Mesendoderm (in vitro differentiated cells): ENCODE measurements around the gene LNP1.

Source experiments
- DNase-seq: peaks from one replicate; pipeline ENCODE4 v3.0.0; 2013
- H2AK5ac ChIP-seq: 2 replicates; pipeline ENCODE4 v1.6.1; 2013; ENCODE audit warnings: low read length, inconsistent platforms
- H2BK120ac ChIP-seq: 2 replicates; pipeline ENCODE4 v1.6.1; 2013; ENCODE audit warnings: low read depth, mild to moderate bottlenecking, low read length, moderate library complexity, mixed read lengths
- H2BK15ac ChIP-seq: replicated peaks from 2 replicates; pipeline ENCODE4 v1.6.1; 2013; ENCODE audit warnings: low read depth, mild to moderate bottlenecking, moderate library complexity
- H2BK5ac ChIP-seq: 2 replicates; pipeline ENCODE4 v1.6.1; 2013; ENCODE audit warnings: low read length, inconsistent platforms
- H3K18ac ChIP-seq: 2 replicates; pipeline ENCODE4 v1.6.1; 2013; ENCODE audit warnings: mild to moderate bottlenecking, low read length, mixed read lengths
- H3K23ac ChIP-seq: one replicate; pipeline ENCODE4 v1.6.1; 2013; ENCODE audit warnings: low read length
- H3K27ac ChIP-seq: 2 replicates; pipeline ENCODE4 v1.5.1; 2013; ENCODE audit warnings: low read depth, mild to moderate bottlenecking, inconsistent platforms, low read length, moderate library complexity
- H3K27me3 ChIP-seq: 2 replicates; pipeline ENCODE4 v1.6.1; 2013; ENCODE audit warnings: low read length, control low read depth, mild to moderate bottlenecking, inconsistent platforms; ENCODE audit not compliant: insufficient read depth, poor library complexity
- H3K36me3 ChIP-seq: 2 replicates; pipeline ENCODE4 v1.6.1; 2013; ENCODE audit warnings: low read length, inconsistent platforms; ENCODE audit not compliant: control insufficient read depth, insufficient read depth
- H3K4ac ChIP-seq: one replicate; pipeline ENCODE4 v1.6.1; 2013; ENCODE audit warnings: low read depth, mild to moderate bottlenecking, low read length, moderate library complexity
- H3K4me1 ChIP-seq: 2 replicates; pipeline ENCODE4 v1.6.1; 2013; ENCODE audit warnings: low read depth, low read length, inconsistent platforms; ENCODE audit not compliant: control insufficient read depth
- H3K4me2 ChIP-seq: 2 replicates; pipeline ENCODE4 v1.6.1; 2013; ENCODE audit warnings: low read length
- H3K4me3 ChIP-seq: 2 replicates; pipeline ENCODE4 v1.5.1; 2013; ENCODE audit warnings: mild to moderate bottlenecking, low read length
- H3K56ac ChIP-seq: one replicate; pipeline ENCODE4 v1.6.1; 2013; ENCODE audit warnings: low read length
- H3K79me1 ChIP-seq: 2 replicates; pipeline ENCODE4 v1.6.1; 2013; ENCODE audit warnings: low read length, inconsistent platforms
- H3K79me2 ChIP-seq: 2 replicates; pipeline ENCODE4 v1.6.1; 2013; ENCODE audit warnings: mild to moderate bottlenecking, low read length; ENCODE audit not compliant: control insufficient read depth, insufficient read depth
- H3K9ac ChIP-seq: 2 replicates; pipeline ENCODE4 v1.6.1; 2013; ENCODE audit warnings: low read length, inconsistent platforms
- H4K5ac ChIP-seq: one replicate; pipeline ENCODE4 v1.6.1; 2013; ENCODE audit warnings: low read length
- H4K8ac ChIP-seq: one replicate; pipeline ENCODE4 v1.6.1; 2013; ENCODE audit warnings: low read depth, mild to moderate bottlenecking, control low read depth, low read length, moderate library complexity
- WGBS: extraction: QIAGEN DNeasy Blood & Tissue Kit; methylation state at CpG from one replicate; pipeline ENCODE4 v1.1.7; 2013; ENCODE audit warnings: low lambda C conversion rate, missing lambda C conversion rate; ENCODE audit not compliant: insufficient coverage; ENCODE audit errors: extremely low coverage; 5-methylcytosine and 5-hydroxymethylcytosine counted together

LNP1 gene

GRCh38 chr3:100370756-100371155 is 30.6 kb upstream of the LNP1 start:
- no peak overlapping the region for H3K56ac ChIP-seq
- H3K23ac ChIP-seq = no peak overlapping the region
- H3K27me3 ChIP-seq = no peaks in the 10 kb centered on the region
- H3K4me2 ChIP-seq = no peak overlapping the region
- H2BK5ac ChIP-seq = no peak overlapping the region
- H3K4me1 ChIP-seq = no peaks in the 10 kb centered on the region
- H3K18ac ChIP-seq = no peak overlapping the region
- H2AK5ac ChIP-seq = no peak overlapping the region
- H3K36me3 ChIP-seq = peaks cover 2% of the 10 kb centered on the region
- no peak overlapping the region for H2BK15ac ChIP-seq
- no peak overlapping the region for H4K8ac ChIP-seq
- no peaks in the 10 kb centered on the region for H3K79me1 ChIP-seq
- H4K5ac ChIP-seq = no peak overlapping the region
- H3K79me2 ChIP-seq = no peaks in the 10 kb centered on the region
- no peak overlapping the region for H3K4me3 ChIP-seq
- H3K4ac ChIP-seq = no peak overlapping the region
- no peak overlapping the region for H3K9ac ChIP-seq
- DNase-seq = no peak
- no CpG with 5 or more reads among the region's 1 CpG for WGBS
- no peak overlapping the region for H3K27ac ChIP-seq
- no peak overlapping the region for H2BK120ac ChIP-seq

- H3K4me1 ChIP-seq = no peaks in the 10 kb centered on the region
- no peak overlapping the region for H3K9ac ChIP-seq
- no peak for DNase-seq
- no peak overlapping the region for H2BK120ac ChIP-seq
- no peak overlapping the region for H3K23ac ChIP-seq
- no peak overlapping the region for H2BK15ac ChIP-seq
- no peaks in the 10 kb centered on the region for H3K27me3 ChIP-seq
- H3K36me3 ChIP-seq = peaks cover 4% of the 10 kb centered on the region
- no peak overlapping the region for H3K4me3 ChIP-seq
- no peak overlapping the region for H3K18ac ChIP-seq
- no peak overlapping the region for H3K27ac ChIP-seq
- no peak overlapping the region for H2BK5ac ChIP-seq
- H3K4ac ChIP-seq = no peak overlapping the region
- H3K56ac ChIP-seq = no peak overlapping the region
- no peak overlapping the region for H2AK5ac ChIP-seq
- no peaks in the 10 kb centered on the region for H3K79me1 ChIP-seq
- no peak overlapping the region for H4K5ac ChIP-seq
- no peaks in the 10 kb centered on the region for H3K79me2 ChIP-seq
- no peak overlapping the region for H3K4me2 ChIP-seq
- H4K8ac ChIP-seq = no peak overlapping the region
Measured at GRCh38 chr3:100374521-100374920, 26.8 kb upstream of the LNP1 start.

- peaks cover 4% of the 10 kb centered on the region for H3K36me3 ChIP-seq
Measured at GRCh38 chr3:100376301-100376700, 25.0 kb upstream of the LNP1 start.

GRCh38 chr3:100384733-100385525 is 16.4 kb upstream of the LNP1 start:
- Histone ChIP-seq H2BK5ac (no peak overlapping the region), H3K4me3 (no peak overlapping the region), H3K36me3 (peaks cover 5% of the 10 kb centered on the region), H3K4ac (no peak overlapping the region), H3K27me3 (no peaks in the 10 kb centered on the region), H4K5ac (no peak overlapping the region), H2BK120ac (no peak overlapping the region), H4K8ac (no peak overlapping the region), H3K9ac (no peak overlapping the region), H3K4me2 (no peak overlapping the region), H2AK5ac (no peak overlapping the region), H2BK15ac (no peak overlapping the region), H3K79me1 (peaks cover 4% of the 10 kb centered on the region), H3K56ac (no peak overlapping the region), H3K18ac (no peak overlapping the region), H3K79me2 (peaks cover 11% of the 10 kb centered on the region), H3K23ac (no peak overlapping the region), H3K27ac (no peak overlapping the region), H3K4me1 (no peaks in the 10 kb centered on the region)
- DNase-seq = no peak
- 100% methylated on average over 1 of the region's 8 CpGs for WGBS

More at GRCh38 chr3:100376301-100376700, 25.0 kb upstream of the LNP1 start:
- Histone ChIP-seq H3K23ac (no peak overlapping the region), H3K4me3 (no peak overlapping the region), H3K27ac (no peak overlapping the region), H3K79me2 (no peaks in the 10 kb centered on the region), H3K56ac (no peak overlapping the region), H3K79me1 (no peaks in the 10 kb centered on the region), H2BK15ac (no peak overlapping the region), H3K27me3 (no peaks in the 10 kb centered on the region), H3K4me2 (no peak overlapping the region), H3K9ac (no peak overlapping the region), H3K4ac (no peak overlapping the region), H4K8ac (no peak overlapping the region), H3K4me1 (no peaks in the 10 kb centered on the region), H2BK5ac (no peak overlapping the region), H2AK5ac (no peak overlapping the region), H4K5ac (no peak overlapping the region), H3K18ac (no peak overlapping the region), H2BK120ac (no peak overlapping the region)
- DNase-seq = no peak
- WGBS = no CpG with 5 or more reads among the region's 4 CpGs

GRCh38 chr3:100386437-100387074 is 14.8 kb upstream of the LNP1 start:
- peaks cover 3% of the 10 kb centered on the region for H3K36me3 ChIP-seq
- no peak overlapping the region for H3K56ac ChIP-seq
- H3K23ac ChIP-seq = no peak overlapping the region
- no peak overlapping the region for H2BK15ac ChIP-seq
- H3K9ac ChIP-seq = no peak overlapping the region
- H3K18ac ChIP-seq = no peak overlapping the region
- no peaks in the 10 kb centered on the region for H3K4me1 ChIP-seq
- H3K79me2 ChIP-seq = peaks cover 17% of the 10 kb centered on the region
- H2BK120ac ChIP-seq = no peak overlapping the region
- H4K5ac ChIP-seq = no peak overlapping the region
- no peak overlapping the region for H3K4me2 ChIP-seq
- no peaks in the 10 kb centered on the region for H3K27me3 ChIP-seq
- no peak overlapping the region for H4K8ac ChIP-seq
- no peak overlapping the region for H2BK5ac ChIP-seq
- H3K4me3 ChIP-seq = no peak overlapping the region
- DNase-seq = no peak
- H3K79me1 ChIP-seq = peaks cover 4% of the 10 kb centered on the region
- no peak overlapping the region for H2AK5ac ChIP-seq
- H3K27ac ChIP-seq = no peak overlapping the region
- H3K4ac ChIP-seq = no peak overlapping the region

GRCh38 chr3:100389025-100389424 is 12.3 kb upstream of the LNP1 start:
- Histone ChIP-seq H3K56ac (no peak overlapping the region), H3K18ac (no peak overlapping the region), H2BK15ac (no peak overlapping the region), H3K79me1 (peaks cover 6% of the 10 kb centered on the region), H3K4me3 (no peak overlapping the region), H3K4ac (no peak overlapping the region), H3K4me2 (no peak overlapping the region), H3K36me3 (peaks cover 2% of the 10 kb centered on the region), H2BK120ac (no peak overlapping the region), H2BK5ac (no peak overlapping the region), H3K27me3 (no peaks in the 10 kb centered on the region), H2AK5ac (no peak overlapping the region), H3K4me1 (no peaks in the 10 kb centered on the region), H3K27ac (no peak overlapping the region), H4K8ac (no peak overlapping the region), H4K5ac (no peak overlapping the region), H3K23ac (no peak overlapping the region), H3K79me2 (peaks cover 30% of the 10 kb centered on the region), H3K9ac (no peak overlapping the region)
- no CpG with 5 or more reads among the region's 1 CpG for WGBS
- no peak for DNase-seq
